ENCODE measurements around the gene RAPSN. TPM values are rescaled to one million over a fixed set of nuclear protein-coding genes. Genes with fewer than 3 reads are reported as not detected.
A peak's percentile ranks its signal among the peaks of the same experiment; 100 is the strongest.

The RAPSN gene
- total and polyA plus RNA-seq, 2 experiments from 2014 or later: not detected

DNA sequence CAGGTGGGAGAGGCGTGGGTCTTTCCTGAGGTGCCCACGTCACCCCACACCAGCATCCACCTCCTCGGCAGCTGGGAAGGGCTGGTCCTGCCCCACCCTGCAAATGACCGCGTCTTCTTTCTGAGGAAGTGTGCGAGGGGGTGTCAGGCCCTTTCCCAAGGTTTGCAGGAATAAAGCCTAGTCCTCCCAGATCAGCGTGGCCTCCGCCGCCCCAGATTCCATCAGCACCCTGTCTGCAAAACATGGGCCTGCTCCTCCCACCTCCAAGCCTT, 55.0 kb downstream of the RAPSN start:
- DNase-seq (ENCODE audit: low read depth in 1 of 2, low spot score in 1 of 2): no peak
- H3K36me3 ChIP-seq: no peaks in the 10 kb centered on the region
- H3K27me3 ChIP-seq: no peaks in the 10 kb centered on the region
- peak overlapping the region; percentile 78 for H3K27ac ChIP-seq
- H3K4me1 ChIP-seq (ENCODE audit: low read depth): peaks cover 15% of the 10 kb centered on the region
- no peak for TF ChIP-seq CTCF (IDR thresholded peaks at IDR 0.05; ENCODE audit: low read depth, low read length)
- H3K4me3 ChIP-seq: no peak overlapping the region
- H3K9me3 ChIP-seq (ENCODE audit: low read depth): no peaks in the 10 kb centered on the region

DNA sequence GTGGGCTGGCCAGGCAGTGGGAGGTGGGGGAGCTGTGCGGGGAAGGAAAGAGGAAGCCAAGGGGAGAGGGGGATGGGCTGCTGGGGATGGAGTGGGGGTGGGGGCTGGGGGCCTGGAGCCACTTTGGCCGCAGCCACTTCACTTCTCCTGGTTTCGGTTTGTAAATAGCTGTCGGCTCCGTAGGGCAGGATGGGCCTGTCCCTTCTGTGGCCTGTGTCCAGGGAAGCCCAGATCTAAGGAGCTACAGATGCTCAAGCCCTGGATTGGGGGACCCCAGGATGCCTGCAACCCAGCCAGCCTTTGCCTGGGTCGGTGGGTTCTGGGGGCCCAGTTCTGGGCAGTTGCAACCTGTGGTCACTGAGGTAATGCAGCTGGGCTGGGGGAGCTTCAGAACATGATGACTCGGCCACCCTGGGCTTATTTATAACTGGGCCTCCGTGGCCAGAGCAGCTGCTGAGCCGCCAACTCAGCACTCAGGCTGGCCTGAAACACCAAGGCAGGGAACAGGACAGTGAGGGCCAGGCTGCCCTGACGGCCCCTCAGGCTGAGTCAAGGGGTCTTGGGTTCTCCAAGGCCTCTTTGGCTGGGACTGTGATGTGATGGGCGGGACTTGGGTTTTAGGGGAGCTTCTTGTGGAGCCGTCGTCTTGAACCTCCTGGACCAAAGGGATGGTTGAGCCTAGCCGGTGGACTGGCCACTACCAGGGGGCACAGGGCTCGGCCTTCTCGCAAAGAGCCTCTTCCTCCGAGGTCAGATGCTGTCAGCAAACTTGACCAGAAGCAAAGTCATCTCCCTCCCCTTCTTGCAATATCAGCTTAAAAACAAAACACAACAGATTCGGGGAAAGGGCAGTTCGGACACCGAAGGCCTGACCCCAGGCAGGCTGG, 55.5 kb downstream of the RAPSN start:
- Histone ChIP-seq H3K36me3 (no peaks in the 10 kb centered on the region), H3K27me3 (no peaks in the 10 kb centered on the region), H3K27ac (peak overlapping the region; percentile 78), H3K4me3 (no peak overlapping the region), H3K9me3 (ENCODE audit: low read depth) (no peaks in the 10 kb centered on the region), H3K4me1 (ENCODE audit: low read depth) (peaks cover 15% of the 10 kb centered on the region)
- DNase-seq (ENCODE audit: low read depth in 1 of 2, low spot score in 1 of 2): peak; percentile 35 to 41
- no peak for TF ChIP-seq CTCF (IDR thresholded peaks at IDR 0.05; ENCODE audit: low read depth, low read length)

DNA sequence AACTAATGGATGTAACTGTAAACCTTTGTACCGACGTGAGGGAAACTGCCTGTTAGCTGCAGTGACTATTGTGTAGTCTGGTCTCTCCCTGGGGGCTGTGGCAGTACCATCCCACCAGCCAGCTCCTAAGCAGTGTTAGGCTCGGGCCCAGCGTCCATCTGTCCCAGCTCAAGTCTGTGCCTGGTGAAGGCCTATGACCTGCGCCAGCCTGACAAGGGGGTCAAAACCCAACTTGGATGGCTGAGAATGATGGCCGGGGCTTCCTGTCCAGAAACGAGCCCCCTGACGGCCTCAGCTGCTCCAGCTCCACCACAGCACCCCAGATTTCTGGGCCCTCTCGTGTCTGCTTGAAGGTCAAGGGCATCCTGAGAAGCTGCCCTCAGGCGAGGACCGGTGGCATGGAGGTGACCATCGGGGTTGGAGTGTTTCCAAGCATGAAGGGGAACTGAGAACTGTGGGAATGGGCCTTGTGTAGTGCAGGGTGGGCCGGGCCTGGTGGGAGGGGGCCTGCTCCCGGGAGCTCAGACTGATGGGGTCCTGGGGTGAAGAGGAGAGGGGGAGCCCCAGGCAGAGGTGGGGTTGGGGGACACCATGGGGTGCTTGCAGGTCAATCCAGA, 56.3 kb downstream of the RAPSN start:
- Histone ChIP-seq H3K36me3 (no peaks in the 10 kb centered on the region), H3K9me3 (ENCODE audit: low read depth) (no peaks in the 10 kb centered on the region), H3K4me3 (no peak overlapping the region), H3K27me3 (no peaks in the 10 kb centered on the region), H3K4me1 (ENCODE audit: low read depth) (peaks cover 15% of the 10 kb centered on the region), H3K27ac (peak overlapping the region; percentile 78)
- DNase-seq (ENCODE audit: low read depth in 1 of 2, low spot score in 1 of 2): no peak
- no peak for TF ChIP-seq CTCF (IDR thresholded peaks at IDR 0.05; ENCODE audit: low read depth, low read length)

DNA sequence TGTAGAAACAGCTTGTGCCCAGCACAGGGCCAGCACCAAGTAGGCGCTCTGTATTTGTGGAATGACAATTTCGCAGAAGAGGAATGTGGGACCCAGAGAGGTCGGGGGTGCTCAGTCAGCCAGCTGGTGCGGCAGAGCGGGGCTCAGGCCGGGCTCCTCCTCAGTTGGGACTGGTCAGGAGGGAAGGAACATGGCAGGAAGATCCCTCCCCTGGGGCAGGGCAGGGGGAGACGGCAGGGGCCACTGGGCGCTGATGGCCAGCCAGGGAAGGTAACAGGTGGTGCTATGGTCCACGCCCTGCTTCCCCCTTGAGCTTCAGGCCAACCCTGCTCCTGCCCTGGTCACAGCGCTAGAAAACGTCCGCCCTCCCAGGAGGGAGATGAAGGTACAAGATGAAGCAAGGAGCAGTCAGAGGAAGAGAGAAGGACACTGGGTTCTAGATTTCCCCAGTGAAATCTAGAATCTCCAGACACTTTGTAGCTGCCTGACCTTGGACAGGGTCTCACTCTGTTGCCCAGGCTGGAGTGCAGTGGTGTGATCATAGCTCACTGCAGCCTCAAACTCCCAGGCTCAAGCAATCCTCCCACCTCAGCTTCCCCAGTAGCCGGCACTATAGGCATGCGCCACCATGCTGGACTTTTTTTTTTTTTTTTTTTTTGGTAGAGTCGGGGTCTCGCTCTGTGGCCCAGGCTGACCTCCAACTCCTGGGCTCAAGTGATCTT, 57.1 kb downstream of the RAPSN start:
- H3K4me1 ChIP-seq (ENCODE audit: low read depth): peaks cover 15% of the 10 kb centered on the region
- no peaks in the 10 kb centered on the region for H3K36me3 ChIP-seq
- DNase-seq (ENCODE audit: low read depth in 1 of 2, low spot score in 1 of 2): no peak

More for the DNA sequence above, 57.1 kb downstream of the RAPSN start:
- Histone ChIP-seq H3K4me3 (no peak overlapping the region), H3K9me3 (ENCODE audit: low read depth) (no peaks in the 10 kb centered on the region), H3K27me3 (no peaks in the 10 kb centered on the region), H3K27ac (no peak overlapping the region)
- no peak for TF ChIP-seq CTCF (IDR thresholded peaks at IDR 0.05; ENCODE audit: low read depth, low read length)

Data from cardiac muscle cell (in vitro differentiated cells and primary cell).